ENCODE measurements around the gene KCTD2.

DNA sequence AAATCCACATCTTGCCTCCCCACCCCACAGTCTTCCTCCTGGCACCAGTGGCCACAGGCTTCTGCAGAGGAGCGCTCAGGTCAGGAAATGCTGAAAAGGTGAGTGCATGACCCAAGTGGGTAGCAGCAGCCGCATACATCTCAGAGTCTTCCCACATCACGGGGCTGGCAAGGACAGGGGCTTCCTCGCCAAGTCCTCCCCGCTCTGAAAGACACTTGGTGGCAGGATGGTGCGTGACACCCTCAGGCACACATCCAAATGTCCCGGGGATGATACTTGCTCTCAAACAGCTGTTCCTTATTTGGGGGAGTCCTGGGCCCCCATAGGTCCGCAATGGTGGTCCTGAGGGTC lies 32.0 kb downstream of the KCTD2 start:
- TF ChIP-seq POLR2A (IDR thresholded peaks at IDR 0.05), result no peak
- no peak for TF ChIP-seq POLR2AphosphoS5 (IDR thresholded peaks at IDR 0.05)
- TF ChIP-seq, protein P1, sequence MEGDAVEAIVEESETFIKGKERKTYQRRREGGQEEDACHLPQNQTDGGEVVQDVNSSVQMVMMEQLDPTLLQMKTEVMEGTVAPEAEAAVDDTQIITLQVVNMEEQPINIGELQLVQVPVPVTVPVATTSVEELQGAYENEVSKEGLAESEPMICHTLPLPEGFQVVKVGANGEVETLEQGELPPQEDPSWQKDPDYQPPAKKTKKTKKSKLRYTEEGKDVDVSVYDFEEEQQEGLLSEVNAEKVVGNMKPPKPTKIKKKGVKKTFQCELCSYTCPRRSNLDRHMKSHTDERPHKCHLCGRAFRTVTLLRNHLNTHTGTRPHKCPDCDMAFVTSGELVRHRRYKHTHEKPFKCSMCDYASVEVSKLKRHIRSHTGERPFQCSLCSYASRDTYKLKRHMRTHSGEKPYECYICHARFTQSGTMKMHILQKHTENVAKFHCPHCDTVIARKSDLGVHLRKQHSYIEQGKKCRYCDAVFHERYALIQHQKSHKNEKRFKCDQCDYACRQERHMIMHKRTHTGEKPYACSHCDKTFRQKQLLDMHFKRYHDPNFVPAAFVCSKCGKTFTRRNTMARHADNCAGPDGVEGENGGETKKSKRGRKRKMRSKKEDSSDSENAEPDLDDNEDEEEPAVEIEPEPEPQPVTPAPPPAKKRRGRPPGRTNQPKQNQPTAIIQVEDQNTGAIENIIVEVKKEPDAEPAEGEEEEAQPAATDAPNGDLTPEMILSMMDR (IDR thresholded peaks at IDR 0.05), result no peak

Measured in suprapubic skin (tissue), 4 donors.